ENCODE results near the gene MYO7A.

DNA sequence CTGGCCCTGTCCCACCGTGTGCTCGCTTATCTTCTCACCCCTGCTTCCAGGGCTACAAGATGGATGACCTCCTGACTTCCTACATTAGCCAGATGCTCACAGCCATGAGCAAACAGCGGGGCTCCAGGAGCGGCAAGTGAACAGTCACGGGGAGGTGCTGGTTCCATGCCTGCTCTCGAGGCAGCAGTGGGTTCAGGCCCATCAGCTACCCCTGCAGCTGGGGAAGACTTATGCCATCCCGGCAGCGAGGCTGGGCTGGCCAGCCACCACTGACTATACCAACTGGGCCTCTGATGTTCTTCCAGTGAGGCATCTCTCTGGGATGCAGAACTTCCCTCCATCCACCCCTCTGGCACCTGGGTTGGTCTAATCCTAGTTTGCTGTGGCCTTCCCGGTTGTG lies 86.5 kb downstream of the MYO7A start:
- TF ChIP-seq, protein P1, sequence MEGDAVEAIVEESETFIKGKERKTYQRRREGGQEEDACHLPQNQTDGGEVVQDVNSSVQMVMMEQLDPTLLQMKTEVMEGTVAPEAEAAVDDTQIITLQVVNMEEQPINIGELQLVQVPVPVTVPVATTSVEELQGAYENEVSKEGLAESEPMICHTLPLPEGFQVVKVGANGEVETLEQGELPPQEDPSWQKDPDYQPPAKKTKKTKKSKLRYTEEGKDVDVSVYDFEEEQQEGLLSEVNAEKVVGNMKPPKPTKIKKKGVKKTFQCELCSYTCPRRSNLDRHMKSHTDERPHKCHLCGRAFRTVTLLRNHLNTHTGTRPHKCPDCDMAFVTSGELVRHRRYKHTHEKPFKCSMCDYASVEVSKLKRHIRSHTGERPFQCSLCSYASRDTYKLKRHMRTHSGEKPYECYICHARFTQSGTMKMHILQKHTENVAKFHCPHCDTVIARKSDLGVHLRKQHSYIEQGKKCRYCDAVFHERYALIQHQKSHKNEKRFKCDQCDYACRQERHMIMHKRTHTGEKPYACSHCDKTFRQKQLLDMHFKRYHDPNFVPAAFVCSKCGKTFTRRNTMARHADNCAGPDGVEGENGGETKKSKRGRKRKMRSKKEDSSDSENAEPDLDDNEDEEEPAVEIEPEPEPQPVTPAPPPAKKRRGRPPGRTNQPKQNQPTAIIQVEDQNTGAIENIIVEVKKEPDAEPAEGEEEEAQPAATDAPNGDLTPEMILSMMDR (IDR thresholded peaks at IDR 0.05): no peak
- TF ChIP-seq POLR2A (IDR thresholded peaks at IDR 0.05): no peak

Measured in body of pancreas (tissue), 4 donors.